Gastrocnemius medialis (tissue), 4 donors: ENCODE measurements around the gene ZSCAN4. TPM values are rescaled to one million over a fixed set of nuclear protein-coding genes. Genes with fewer than 3 reads are reported as not detected.
A peak's percentile ranks its signal among the peaks of the same experiment; 100 is the strongest.

Experiments
- ATAC-seq, 2 donors: fragments of 150-250 bp; one replicate each; pipeline ENCODE4 v1.9.1; 2016
- DNase-seq, 2 donors: peaks; one replicate each; pipeline ENCODE4 v3.0.0-alpha.2; 2019
- H3K27ac ChIP-seq, 4 donors: fragments of 200-600 bp; sonication (generic); 1 replicate in 1 of 4; 2 replicates in 3 of 4; pipeline ENCODE4 v1.5.1; 2016 to 2018; ENCODE audit warnings: mild to moderate bottlenecking in 2 of 4, moderate library complexity in 1 of 4
- H3K27me3 ChIP-seq, 3 donors: fragments of 200-600 bp; sonication (generic) in 2 of 3; 1 replicate in 1 of 3; 2 replicates in 2 of 3; pipeline versions ENCODE4 v1.5.1 to v1.6.0; 2016 to 2019; ENCODE audit warnings: mild to moderate bottlenecking in 1 of 3, moderate library complexity in 1 of 3
- H3K36me3 ChIP-seq, 2 donors: fragments of 200-600 bp; sonication (generic) in 1 of 2; one replicate each; pipeline ENCODE4 v1.5.1; 2017 to 2018
- H3K4me1 ChIP-seq, 2 donors: fragments of 200-600 bp; sonication (generic) in 1 of 2; one replicate each; pipeline ENCODE4 v1.5.1; 2016 to 2017; ENCODE audit warnings: mild to moderate bottlenecking in 2 of 2
- H3K4me3 ChIP-seq, 4 donors: fragments of 200-600 bp; sonication (generic) in 3 of 4; 1 replicate in 1 of 4; 2 replicates in 3 of 4; pipeline ENCODE4 v1.5.1; 2016 to 2019; ENCODE audit warnings: mild to moderate bottlenecking in 2 of 4
- H3K9me3 ChIP-seq, 3 donors: fragments of 200-600 bp; sonication (generic) in 2 of 3; 1 replicate in 1 of 3; 2 replicates in 2 of 3; pipeline ENCODE4 v1.5.1; 2016 to 2019
- CTCF ChIP-seq, 5 experiments: fragments of 450-650 bp in 3 of 5; fragments of 200-600 bp in 2 of 5; sonication (generic) in 2 of 5; IDR thresholded peaks in 4 of 5; conservative IDR thresholded peaks in 1 of 5; 1 replicate in 4 of 5; 2 replicates in 1 of 5; pipeline ENCODE4 v1.5.1; 2016 to 2019; ENCODE audit warnings: antibody characterized with exemption in 5 of 5, mild to moderate bottlenecking in 3 of 5, moderate library complexity in 3 of 5
- POLR2A ChIP-seq, 2 donors: fragments of 450-650 bp; IDR thresholded peaks; one replicate each; pipeline ENCODE4 v1.6.1; 2017; ENCODE audit warnings: antibody characterized with exemption in 2 of 2, mild to moderate bottlenecking in 2 of 2, moderate library complexity in 2 of 2
- in situ Hi-C, 4 donors: fragments of 200-750 bp; cut with MboI; loops; one replicate each; pipeline versions ENCODE4 v1.15.0 to v1.8.0; 2017; ENCODE audit warnings: low sequenced_read_pairs in 4 of 4
- intact Hi-C: fragments of 100-400 bp; cut with DNase I; formaldehyde crosslinking; loops from one replicate; pipeline ENCODE4 v1.15.1; 2023; ENCODE audit warnings: low total_unique reads
- total RNA-seq, 4 donors: library from RNA; depleted of rRNA; stranded (reverse); fragments of >200 nt; gene quantifications; one replicate each; pipeline versions ENCODE4 v1.1.0 to v1.2.3, GENCODE V29; 2016

ZSCAN4 gene
- total RNA-seq, 4 donors from 2014 or later = not detected

GRCh38 chr19:57656346-57656745 lies 12.4 kb upstream of the ZSCAN4 start:
- in situ Hi-C loops (no loop called here), intact Hi-C loops (no loop called here)
- H3K9me3 ChIP-seq = no peaks in the 10 kb centered on the region
- H3K4me1 ChIP-seq = no peaks in the 10 kb centered on the region
- H3K27ac ChIP-seq = no peak overlapping the region
- ATAC-seq (no peak), DNase-seq (no peak)
- H3K4me3 ChIP-seq = no peak overlapping the region
- H3K27me3 ChIP-seq = peaks cover 0 to 5% (median 2%) of the 10 kb centered on the region in 3 donors
- no peak for TF ChIP-seq POLR2A (IDR thresholded peaks at IDR 0.05)
- TF ChIP-seq CTCF (IDR thresholded peaks at IDR 0.05 in 4 of 5, conservative IDR thresholded peaks at IDR 0.05 in 1 of 5) = no peak
- H3K36me3 ChIP-seq = no peaks in the 10 kb centered on the region

GRCh38 chr19:57664269-57665127 lies 4.2 kb upstream of the ZSCAN4 start:
- Histone ChIP-seq H3K27me3 (peaks cover 0 to 30% (median 15%) of the 10 kb centered on the region in 3 donors), H3K27ac (peak overlapping the region in 3 of 4 donors; percentile 28 to 61 (median 54)), H3K9me3 (no peaks in the 10 kb centered on the region), H3K4me3 (peak overlapping the region; percentile 47 to 72 (median 60)), H3K36me3 (no peaks in the 10 kb centered on the region), H3K4me1 (peaks cover 0 to 3% of the 10 kb centered on the region in 2 donors)
- no peak for TF ChIP-seq CTCF (IDR thresholded peaks at IDR 0.05 in 4 of 5, conservative IDR thresholded peaks at IDR 0.05 in 1 of 5)
- TF ChIP-seq POLR2A (IDR thresholded peaks at IDR 0.05) = no peak
- intact Hi-C loops = no loop called here
- in situ Hi-C loops = no loop called here
- peak in 1 of 2 donors; percentile 16 for DNase-seq
- peak; percentile 39 to 73 for ATAC-seq

GRCh38 chr19:57665261-57665806 lies 3.4 kb upstream of the ZSCAN4 start:
- Histone ChIP-seq H3K4me3 (peak overlapping the region in 1 of 4 donors; percentile 72), H3K27me3 (peaks cover 0 to 30% (median 15%) of the 10 kb centered on the region in 3 donors), H3K4me1 (peaks cover 0 to 3% of the 10 kb centered on the region in 2 donors), H3K27ac (no peak overlapping the region), H3K9me3 (no peaks in the 10 kb centered on the region), H3K36me3 (no peaks in the 10 kb centered on the region)
- TF ChIP-seq CTCF (IDR thresholded peaks at IDR 0.05 in 4 of 5, conservative IDR thresholded peaks at IDR 0.05 in 1 of 5) = no peak
- no peak for TF ChIP-seq POLR2A (IDR thresholded peaks at IDR 0.05)
- DNase-seq = no peak
- no peak for ATAC-seq
- in situ Hi-C loops (no loop called here), intact Hi-C loops (no loop called here)

- intact Hi-C loops (no loop called here), in situ Hi-C loops (no loop called here)
- no peak for DNase-seq
Observed at GRCh38 chr19:57667228-57667627, 1.5 kb upstream of the ZSCAN4 start.

More at GRCh38 chr19:57667228-57667627, 1.5 kb upstream of the ZSCAN4 start:
- no peak overlapping the region for H3K4me3 ChIP-seq
- H3K27me3 ChIP-seq = peaks cover 0 to 30% (median 7%) of the 10 kb centered on the region in 3 donors
- peaks cover 0 to 3% of the 10 kb centered on the region in 2 donors for H3K4me1 ChIP-seq
- H3K27ac ChIP-seq = no peak overlapping the region
- ATAC-seq = no peak
- no peaks in the 10 kb centered on the region for H3K36me3 ChIP-seq
- no peaks in the 10 kb centered on the region for H3K9me3 ChIP-seq
- TF ChIP-seq POLR2A (IDR thresholded peaks at IDR 0.05) (no peak), CTCF (IDR thresholded peaks at IDR 0.05 in 4 of 5, conservative IDR thresholded peaks at IDR 0.05 in 1 of 5) (no peak)
